ENCODE measurements around the gene REM2.
A peak's percentile ranks its signal among the peaks of the same experiment; 100 is the strongest.

REM2 gene

DNA sequence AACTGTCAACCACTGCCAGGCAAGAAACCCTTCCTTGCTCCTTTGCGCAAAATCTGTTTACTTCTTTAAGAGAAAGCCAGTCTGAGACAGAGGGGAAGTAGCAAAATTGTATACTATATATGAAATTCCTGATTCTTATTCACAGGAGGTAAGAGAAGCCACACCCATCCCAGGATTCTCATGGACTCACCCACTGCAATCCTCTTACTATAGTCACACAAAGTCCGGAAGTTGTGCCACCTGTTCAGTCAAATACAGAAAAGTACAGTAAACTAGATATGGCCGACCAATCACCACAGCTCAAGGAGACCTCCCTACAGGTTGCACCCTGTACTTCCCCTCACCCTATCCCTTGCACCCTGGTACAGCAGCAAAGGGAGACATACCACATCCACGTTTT is 43.3 kb downstream of the REM2 start:
- no peak for DNase-seq (ENCODE audit: low spot score)
- Histone ChIP-seq H3K4me3 (ENCODE audit: low read length in 2 of 2) (no peak overlapping the region), H2BK12ac (ENCODE audit: low read length) (no peak overlapping the region), H2AFZ (ENCODE audit: low read length) (no peak overlapping the region), H3K27me3 (ENCODE audit: control insufficient read depth in 3 of 3, insufficient read depth in 3 of 3, low read depth in 1 of 3, low read length in 3 of 3) (no peaks in the 10 kb centered on the region), H3K18ac (ENCODE audit: low read length) (no peak overlapping the region), H3K36me3 (replicated peaks in 1 of 2; ENCODE audit: control insufficient read depth in 2 of 2, insufficient read depth in 2 of 2, low read length in 2 of 2) (peaks cover 41 to 63% of the 10 kb centered on the region in 2 donors), H3K23ac (ENCODE audit: low read depth, low read length, poor library complexity) (no peak overlapping the region), H3K79me1 (ENCODE audit: low read depth, low read length) (no peaks in the 10 kb centered on the region), H3K4me2 (ENCODE audit: insufficient read depth, low read length, poor library complexity, severe bottlenecking) (no peak overlapping the region), H4K91ac (ENCODE audit: low read depth, low read length, poor library complexity) (no peak overlapping the region), H3K14ac (ENCODE audit: low read length) (no peak overlapping the region), H3K4ac (ENCODE audit: low read length) (no peak overlapping the region), H3K4me1 (ENCODE audit: control insufficient read depth in 2 of 2, insufficient read depth in 1 of 2, low read depth in 1 of 2, low read length in 2 of 2) (peaks cover 5 to 6% of the 10 kb centered on the region in 2 donors), H4K8ac (ENCODE audit: low read depth, low read length) (no peak overlapping the region), H2BK5ac (ENCODE audit: low read length) (no peak overlapping the region), H3K27ac (replicated peaks; ENCODE audit: low read length) (no peak overlapping the region), H2BK15ac (ENCODE audit: low read length) (no peak overlapping the region), H2BK120ac (ENCODE audit: low read depth, low read length) (no peak overlapping the region), H3K9me3 (replicated peaks in 1 of 2; ENCODE audit: control insufficient read depth in 2 of 2, insufficient read depth in 1 of 2, low read depth in 1 of 2, low read length in 2 of 2) (no peaks in the 10 kb centered on the region), H2AK5ac (ENCODE audit: low read depth, low read length) (no peak overlapping the region), H3K9ac (ENCODE audit: low read depth, low read length, poor library complexity) (no peak overlapping the region)
- no CpG with 5 or more reads among the region's 4 CpGs for WGBS, 2 donors (ENCODE audit: extremely low coverage in 2 of 2, insufficient read length in 2 of 2, insufficient replicate concordance in 1 of 2)

DNA sequence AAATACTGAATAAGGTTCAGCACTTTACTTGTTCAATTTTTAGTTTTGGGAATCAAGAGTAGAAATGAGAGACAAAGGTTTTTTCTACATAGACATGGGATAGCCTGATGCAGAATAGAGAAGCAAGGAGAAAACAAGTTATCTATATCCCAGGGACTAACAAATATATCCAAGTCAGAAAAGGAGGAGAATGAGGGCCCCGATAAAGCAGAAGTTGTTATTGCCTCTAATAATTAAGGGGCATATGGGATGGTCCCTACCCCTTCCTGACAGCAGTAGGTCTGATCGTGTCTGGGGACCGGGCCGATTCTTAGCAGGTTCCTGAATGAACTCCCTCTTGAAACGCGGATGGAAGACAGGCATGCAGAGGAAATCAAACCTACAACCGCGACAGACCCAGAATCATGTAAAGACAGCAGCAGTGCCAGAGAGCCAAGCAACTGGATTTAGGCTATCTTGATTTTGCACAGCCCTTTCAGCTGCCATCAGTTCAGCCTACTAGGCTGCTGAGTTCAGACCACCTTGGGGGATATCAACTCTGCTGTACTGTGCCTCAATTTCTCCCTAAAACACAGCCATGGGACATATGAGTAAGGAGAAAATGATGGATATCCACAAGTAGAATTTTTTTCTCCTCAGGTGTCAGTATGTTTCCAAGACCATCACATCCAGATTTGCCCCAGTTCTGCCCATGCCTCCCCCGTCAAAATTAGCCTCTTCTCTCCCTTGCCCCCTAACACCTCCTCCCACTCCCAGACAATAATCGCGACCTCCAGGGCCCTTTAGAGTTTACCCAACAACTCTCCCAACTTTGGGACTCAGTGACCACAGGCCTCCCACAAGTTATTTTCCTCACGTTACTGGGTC is 45.4 kb downstream of the REM2 start:
- Histone ChIP-seq H4K91ac (ENCODE audit: low read depth, low read length, poor library complexity) (no peak overlapping the region), H3K36me3 (replicated peaks in 1 of 2; ENCODE audit: control insufficient read depth in 2 of 2, insufficient read depth in 2 of 2, low read length in 2 of 2) (peaks cover 26 to 50% of the 10 kb centered on the region in 2 donors), H3K4me3 (ENCODE audit: low read length in 2 of 2) (peak overlapping the region; percentile 79 to 99), H3K27ac (replicated peaks; ENCODE audit: low read length) (no peak overlapping the region), H3K9ac (ENCODE audit: low read depth, low read length, poor library complexity) (peak overlapping the region; percentile 63), H2AK5ac (ENCODE audit: low read depth, low read length) (peak overlapping the region; percentile 7), H2BK15ac (ENCODE audit: low read length) (no peak overlapping the region), H2AFZ (ENCODE audit: low read length) (peak overlapping the region; percentile 89), H3K4me2 (ENCODE audit: insufficient read depth, low read length, poor library complexity, severe bottlenecking) (peak overlapping the region; percentile 83), H3K4ac (ENCODE audit: low read length) (no peak overlapping the region), H3K14ac (ENCODE audit: low read length) (no peak overlapping the region), H3K4me1 (ENCODE audit: control insufficient read depth in 2 of 2, insufficient read depth in 1 of 2, low read depth in 1 of 2, low read length in 2 of 2) (peaks cover 5 to 6% of the 10 kb centered on the region in 2 donors), H3K23ac (ENCODE audit: low read depth, low read length, poor library complexity) (peak overlapping the region; percentile 85), H2BK5ac (ENCODE audit: low read length) (no peak overlapping the region), H2BK12ac (ENCODE audit: low read length) (no peak overlapping the region), H3K27me3 (ENCODE audit: control insufficient read depth in 3 of 3, insufficient read depth in 3 of 3, low read depth in 1 of 3, low read length in 3 of 3) (no peaks in the 10 kb centered on the region), H2BK120ac (ENCODE audit: low read depth, low read length) (no peak overlapping the region), H3K18ac (ENCODE audit: low read length) (peak overlapping the region; percentile 98), H3K79me1 (ENCODE audit: low read depth, low read length) (no peaks in the 10 kb centered on the region), H3K9me3 (replicated peaks in 1 of 2; ENCODE audit: control insufficient read depth in 2 of 2, insufficient read depth in 1 of 2, low read depth in 1 of 2, low read length in 2 of 2) (no peaks in the 10 kb centered on the region), H4K8ac (ENCODE audit: low read depth, low read length) (no peak overlapping the region)
- no CpG with 5 or more reads among the region's 12 CpGs for WGBS, 2 donors (ENCODE audit: extremely low coverage in 2 of 2, insufficient read length in 2 of 2, insufficient replicate concordance in 1 of 2)
- DNase-seq (ENCODE audit: low spot score): no peak

DNA sequence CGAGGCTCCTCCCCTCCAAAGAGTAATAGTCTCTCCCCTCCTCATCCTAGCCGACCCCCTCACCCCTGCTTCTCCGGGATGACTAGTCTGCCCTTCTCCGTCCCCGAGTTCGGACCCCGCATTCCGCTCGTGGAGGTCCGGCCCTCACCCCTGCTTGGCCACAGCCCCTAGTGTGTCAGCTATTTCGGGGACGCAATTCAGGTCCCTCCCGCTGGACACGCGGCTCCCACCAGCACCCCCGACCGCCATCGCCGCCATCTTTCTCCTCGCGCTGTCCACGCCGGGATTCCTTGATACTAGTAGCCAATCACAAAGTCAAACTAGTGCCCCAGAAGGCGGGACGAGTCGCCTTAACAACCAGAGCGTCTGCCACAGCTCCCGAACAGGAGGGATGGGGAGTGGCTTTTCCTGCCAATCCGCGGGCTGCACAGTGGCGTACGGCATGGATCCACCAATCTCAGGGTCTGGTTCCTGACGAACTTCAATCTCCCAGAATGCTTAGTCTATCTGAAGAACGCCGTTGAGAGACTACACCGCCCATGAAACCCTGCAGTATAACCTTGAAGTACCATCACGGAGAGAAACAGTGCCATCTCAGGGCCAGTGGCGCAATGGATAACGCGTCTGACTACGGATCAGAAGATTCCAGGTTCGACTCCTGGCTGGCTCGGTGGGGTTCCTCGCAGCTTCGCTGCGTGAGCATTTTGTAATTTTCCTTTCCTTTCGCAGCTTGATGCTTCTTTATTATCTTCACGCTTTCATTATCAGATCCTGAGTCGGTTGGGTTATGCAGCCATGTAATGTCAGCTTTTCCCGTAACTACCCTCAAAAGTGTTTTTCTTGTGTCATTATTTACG is 46.3 kb downstream of the REM2 start, which contains the start of gene PRMT5:
TSS of gene PRMT5 (minus strand) at position 273 of the 857 bp plus-strand sequence. CDS start at position 258, 15 bp downstream.
- no peaks in the 10 kb centered on the region for H3K9me3 ChIP-seq (replicated peaks in 1 of 2; ENCODE audit: control insufficient read depth in 2 of 2, insufficient read depth in 1 of 2, low read depth in 1 of 2, low read length in 2 of 2)
- H2BK5ac ChIP-seq (ENCODE audit: low read length): no peak within 1 kb of the TSS
- no peak within 1 kb of the TSS for H4K8ac ChIP-seq (ENCODE audit: low read depth, low read length)
- no peak within 1 kb of the TSS for H2BK12ac ChIP-seq (ENCODE audit: low read length)
- peaks cover 5 to 6% of the 10 kb centered on the region in 2 donors for H3K4me1 ChIP-seq (ENCODE audit: control insufficient read depth in 2 of 2, insufficient read depth in 1 of 2, low read depth in 1 of 2, low read length in 2 of 2)
- peak within 1 kb of the TSS; percentile 79 to 99 for H3K4me3 ChIP-seq (ENCODE audit: low read length in 2 of 2)
- H2BK15ac ChIP-seq (ENCODE audit: low read length): peak within 1 kb of the TSS; percentile 46
- peak within 1 kb of the TSS; percentile 85 for H3K23ac ChIP-seq (ENCODE audit: low read depth, low read length, poor library complexity)
- no peak within 1 kb of the TSS for H2BK120ac ChIP-seq (ENCODE audit: low read depth, low read length)
- no peak within 1 kb of the TSS for H4K91ac ChIP-seq (ENCODE audit: low read depth, low read length, poor library complexity)
- peak; percentile 100 for DNase-seq (ENCODE audit: low spot score)
- peak within 1 kb of the TSS; percentile 7 for H2AK5ac ChIP-seq (ENCODE audit: low read depth, low read length)
- peak within 1 kb of the TSS; percentile 99 for H3K9ac ChIP-seq (ENCODE audit: low read depth, low read length, poor library complexity)
- no peaks in the 10 kb centered on the region for H3K79me1 ChIP-seq (ENCODE audit: low read depth, low read length)
- peak within 1 kb of the TSS; percentile 69 for H3K27ac ChIP-seq (replicated peaks; ENCODE audit: low read length)
- peak within 1 kb of the TSS; percentile 98 for H3K18ac ChIP-seq (ENCODE audit: low read length)
- H3K14ac ChIP-seq (ENCODE audit: low read length): no peak within 1 kb of the TSS
- peak within 1 kb of the TSS; percentile 83 for H3K4me2 ChIP-seq (ENCODE audit: insufficient read depth, low read length, poor library complexity, severe bottlenecking)
- no peaks in the 10 kb centered on the region for H3K27me3 ChIP-seq (ENCODE audit: control insufficient read depth in 3 of 3, insufficient read depth in 3 of 3, low read depth in 1 of 3, low read length in 3 of 3)
- no peak within 1 kb of the TSS for H3K4ac ChIP-seq (ENCODE audit: low read length)
- no CpG with 5 or more reads among the region's 51 CpGs for WGBS, 2 donors (ENCODE audit: extremely low coverage in 2 of 2, insufficient read length in 2 of 2, insufficient replicate concordance in 1 of 2)
- H3K36me3 ChIP-seq (replicated peaks in 1 of 2; ENCODE audit: control insufficient read depth in 2 of 2, insufficient read depth in 2 of 2, low read length in 2 of 2): peaks cover 19 to 41% of the 10 kb centered on the region in 2 donors
- H2AFZ ChIP-seq (ENCODE audit: low read length): peak within 1 kb of the TSS; percentile 89

All from neuronal stem cell (in vitro differentiated cells).